DMS 273 treated with DMSO at 0.1 percent for 48 hours (cell line): ENCODE measurements around the gene SGMS1.

ENCODE experiments used
- DNase-seq: peaks from one replicate; lab custom pipeline; 2025; lab: John Stamatoyannopoulos, UW

The SGMS1 gene

DNA sequence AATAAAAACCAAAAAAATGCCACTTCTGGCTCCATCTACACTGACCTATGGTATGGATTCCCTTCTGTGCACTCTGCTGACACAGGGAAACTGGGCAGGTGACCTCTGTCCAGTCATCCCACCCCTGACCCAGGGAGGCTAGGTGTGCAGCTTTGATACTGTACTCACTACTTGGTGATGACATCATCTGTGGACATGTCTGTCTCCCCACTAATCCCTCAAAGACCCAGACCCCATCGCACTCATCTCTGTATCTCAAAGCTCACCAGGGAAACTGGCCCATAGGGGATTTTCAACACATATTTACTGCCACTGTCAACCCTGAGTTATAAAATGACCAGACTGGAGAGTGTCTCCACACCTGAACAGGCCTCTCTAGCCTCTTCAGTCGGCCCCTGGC, 10.6 kb downstream of the SGMS1 start:
- no peak for DNase-seq

DNA sequence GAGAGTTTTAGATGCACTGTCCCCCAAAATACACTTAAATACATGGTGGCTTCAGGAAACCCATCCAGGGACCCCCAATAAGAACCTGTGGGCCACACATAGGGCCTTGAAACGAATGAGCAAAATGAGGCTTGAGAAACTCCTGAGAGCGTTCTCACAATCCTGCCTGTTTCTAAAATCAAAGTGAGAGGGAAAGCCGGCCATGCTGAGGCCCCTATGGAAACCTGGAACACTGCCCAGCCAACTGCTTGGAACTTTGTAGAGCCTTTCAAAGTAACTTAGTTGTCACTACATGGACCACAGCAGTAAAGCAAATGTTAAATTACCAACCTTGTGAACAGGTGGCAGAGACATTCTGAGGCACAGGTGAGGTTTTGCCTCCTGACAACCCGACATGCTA, 13.4 kb downstream of the SGMS1 start:
- no peak for DNase-seq

DNA sequence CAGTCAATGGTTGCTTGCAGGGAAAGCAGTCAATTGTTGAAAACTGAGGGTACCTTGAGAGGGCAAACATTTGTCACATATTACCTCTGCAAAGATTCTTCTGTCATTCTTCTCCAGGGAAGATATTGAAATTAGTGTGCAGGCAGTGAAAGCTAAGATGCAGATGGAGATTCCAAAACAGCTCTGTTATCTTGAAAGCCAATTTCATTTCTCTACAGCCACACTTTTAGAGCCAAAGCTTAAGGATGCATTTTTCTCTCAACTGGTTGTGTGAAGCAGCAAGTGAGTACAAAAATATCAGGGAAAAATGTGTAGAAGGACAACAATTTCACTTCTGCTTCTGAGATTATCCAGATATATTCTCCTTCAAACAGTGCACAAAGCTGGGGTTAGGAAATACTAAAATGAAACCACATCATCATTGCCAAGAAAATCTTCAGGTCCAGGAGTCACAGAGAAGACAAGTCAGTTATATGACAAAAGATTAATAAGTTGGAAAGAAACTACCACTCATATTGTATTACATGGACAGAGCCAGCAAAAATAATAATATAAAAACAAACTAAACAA, 16.3 kb downstream of the SGMS1 start:
- DNase-seq, result no peak

DNA sequence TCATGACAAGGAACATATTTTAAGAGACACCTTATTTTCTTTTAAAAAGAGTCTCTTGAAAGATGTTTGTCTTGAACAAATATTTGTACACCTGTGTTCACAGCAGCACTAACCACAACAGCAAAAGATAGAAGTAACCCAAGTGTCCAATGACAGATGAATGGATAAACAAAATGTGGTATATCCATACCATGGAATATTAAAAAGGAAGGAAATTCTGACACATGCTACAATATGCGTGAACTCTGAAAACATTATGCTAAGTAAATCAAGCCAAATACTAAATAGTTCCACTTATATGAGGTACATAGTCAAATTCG, 17.8 kb downstream of the SGMS1 start:
- no peak for DNase-seq

DNA sequence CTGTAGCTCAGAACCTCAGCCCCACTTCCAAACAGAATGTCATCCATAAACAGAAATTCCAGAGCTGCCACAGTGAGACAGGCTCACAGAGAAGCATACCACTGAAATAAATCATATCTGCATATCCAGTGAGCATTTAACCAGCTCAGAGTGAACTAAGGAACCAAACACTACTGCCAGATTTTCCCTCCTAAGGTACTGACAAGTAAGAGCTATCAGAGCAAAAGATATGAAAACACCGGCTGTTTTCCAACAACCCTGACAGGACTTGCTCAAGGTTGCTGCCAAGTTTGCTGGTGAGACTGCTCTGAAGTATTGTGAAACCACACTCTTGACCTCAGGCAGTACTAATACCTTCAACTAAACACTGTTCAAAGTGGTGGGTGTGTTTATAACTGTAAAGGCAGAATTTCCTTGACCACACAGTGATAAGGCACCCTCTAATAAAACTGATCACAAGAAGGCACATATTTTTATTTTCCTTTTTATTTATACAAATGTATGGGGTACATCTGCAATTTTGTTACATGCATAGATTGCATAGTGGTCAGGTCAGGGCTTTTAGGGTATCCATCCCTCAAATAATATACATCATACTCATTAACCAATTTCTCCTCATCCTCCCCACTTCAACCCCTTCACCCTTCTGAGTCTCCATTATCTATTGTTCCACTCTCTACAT, 18.3 kb downstream of the SGMS1 start:
- DNase-seq, result peak; percentile 65

DNA sequence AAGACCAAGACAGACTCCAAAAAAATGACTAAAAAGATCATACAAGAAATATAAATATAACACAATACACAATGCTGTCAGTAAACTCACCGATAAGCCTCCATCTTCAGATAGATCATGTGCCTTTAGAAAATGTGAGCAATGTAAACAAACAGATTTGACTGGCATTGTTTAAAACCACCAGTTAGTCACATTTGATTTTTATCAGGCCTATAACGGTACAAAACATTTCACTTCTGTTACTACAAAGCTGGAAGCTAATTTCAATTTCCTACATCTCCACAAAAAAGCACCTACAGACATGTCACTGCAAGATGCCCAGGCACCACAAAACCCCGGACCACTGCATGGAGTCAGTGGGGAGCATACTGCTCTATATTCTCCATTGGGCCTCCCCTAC, 18.9 kb downstream of the SGMS1 start:
- DNase-seq, result no peak

DNA sequence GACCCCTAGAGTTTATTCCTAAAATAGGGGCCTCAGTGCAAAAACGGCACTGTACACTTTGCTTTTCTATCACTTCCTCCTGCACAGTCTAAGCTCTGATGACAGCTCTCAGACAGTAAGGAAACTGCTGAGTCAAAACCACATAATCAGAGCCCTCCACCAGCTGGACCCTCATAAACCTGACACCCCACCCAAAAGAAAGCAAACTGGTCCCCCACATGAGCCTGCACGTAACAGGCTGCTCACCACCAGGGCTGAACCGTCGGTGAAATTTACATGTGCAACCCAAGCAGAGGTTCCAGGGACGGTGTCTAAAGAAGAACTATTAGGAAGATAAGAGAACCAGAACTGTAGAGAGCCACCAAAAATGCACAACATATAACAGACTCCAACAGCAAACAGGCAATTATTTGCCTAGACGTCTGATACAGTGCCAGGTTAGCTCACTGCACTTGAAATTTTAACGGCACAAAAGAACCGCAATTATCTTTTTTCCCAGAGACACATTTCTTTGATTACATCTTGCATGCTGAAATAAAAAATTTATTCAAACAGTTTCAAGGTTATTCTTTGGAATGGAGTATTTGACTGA, 19.6 kb downstream of the SGMS1 start:
- peak; percentile 36 for DNase-seq

DNA sequence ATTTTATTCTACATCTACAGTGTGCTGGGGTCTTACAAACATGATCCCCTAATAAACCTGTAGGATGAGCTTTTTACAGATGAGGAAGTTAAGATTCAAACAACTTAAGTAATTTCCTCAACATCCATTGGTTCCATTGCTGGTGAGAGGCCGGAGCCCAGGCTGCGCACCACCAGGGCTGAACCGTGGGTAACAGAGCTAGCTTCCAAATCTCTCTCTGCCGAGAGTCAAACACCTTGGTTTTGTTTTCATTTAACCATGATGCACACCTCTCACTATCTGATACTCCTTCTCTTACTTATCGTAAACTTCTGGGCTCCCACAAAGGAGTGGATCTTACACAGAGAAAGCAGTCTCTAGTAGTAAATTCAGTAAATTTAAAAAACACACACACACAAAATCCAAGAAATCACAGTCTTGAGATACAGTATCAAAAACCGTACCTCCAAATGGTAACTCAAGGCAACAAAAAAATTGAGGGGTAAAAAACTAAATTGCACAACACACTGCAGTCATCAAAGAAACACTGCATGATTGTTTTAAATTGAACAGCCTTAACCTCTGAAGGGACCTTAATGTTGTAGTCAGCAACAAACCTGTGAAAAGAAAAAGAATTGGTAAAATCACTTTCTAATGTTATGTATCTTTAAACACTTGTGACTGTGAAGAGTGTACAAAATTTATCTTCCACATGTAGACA, 20.5 kb downstream of the SGMS1 start:
- no peak for DNase-seq

DNA sequence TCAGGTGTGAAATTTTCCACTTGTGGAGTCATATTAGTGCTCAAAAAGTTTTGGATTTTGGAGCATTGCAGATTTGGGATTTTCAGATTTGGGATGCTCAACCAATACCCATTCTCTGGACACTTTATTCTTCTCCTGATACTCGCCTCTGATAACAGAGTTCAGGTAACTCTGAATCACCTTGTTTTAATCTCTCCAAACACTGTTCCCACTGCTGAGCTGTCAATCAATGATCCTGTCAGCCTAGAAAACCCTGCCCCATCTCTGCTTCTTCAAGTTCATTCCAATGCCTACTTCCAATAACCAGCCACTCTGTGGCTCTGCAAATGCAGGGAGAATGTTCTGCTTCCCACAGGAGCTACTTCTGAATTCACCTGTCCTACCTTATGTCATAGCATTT, 21.8 kb downstream of the SGMS1 start:
- no peak for DNase-seq

DNA sequence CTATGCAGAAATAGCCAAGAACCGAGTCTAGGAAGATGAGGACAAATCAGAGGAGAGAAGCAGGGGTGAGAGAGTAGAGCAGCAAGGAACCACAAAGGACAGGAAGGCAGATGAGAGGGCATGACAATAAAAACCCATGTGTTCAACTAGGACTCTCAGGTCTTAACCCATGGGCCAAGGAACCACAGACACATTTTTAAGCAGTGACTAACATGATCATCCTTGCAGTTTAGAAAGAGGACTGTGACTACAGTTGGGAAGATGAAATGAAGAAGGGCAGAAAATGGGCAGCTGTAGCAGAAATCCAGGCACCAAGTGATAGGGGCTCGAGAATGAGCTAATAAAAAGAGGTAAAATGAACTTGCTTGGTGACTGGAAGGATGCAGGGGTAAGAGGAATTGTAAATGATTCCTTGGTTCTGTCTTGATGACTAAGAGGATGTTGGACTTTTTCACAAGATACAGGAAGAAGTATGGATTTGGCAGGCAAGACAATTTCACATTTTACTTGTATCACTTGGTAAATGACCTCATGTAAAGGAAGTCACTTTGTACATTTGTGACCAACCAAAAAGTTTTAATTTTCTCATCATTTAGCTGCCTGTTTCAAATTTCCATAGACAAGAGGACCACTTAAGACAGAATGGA, 22.8 kb downstream of the SGMS1 start:
- DNase-seq, result no peak

DNA sequence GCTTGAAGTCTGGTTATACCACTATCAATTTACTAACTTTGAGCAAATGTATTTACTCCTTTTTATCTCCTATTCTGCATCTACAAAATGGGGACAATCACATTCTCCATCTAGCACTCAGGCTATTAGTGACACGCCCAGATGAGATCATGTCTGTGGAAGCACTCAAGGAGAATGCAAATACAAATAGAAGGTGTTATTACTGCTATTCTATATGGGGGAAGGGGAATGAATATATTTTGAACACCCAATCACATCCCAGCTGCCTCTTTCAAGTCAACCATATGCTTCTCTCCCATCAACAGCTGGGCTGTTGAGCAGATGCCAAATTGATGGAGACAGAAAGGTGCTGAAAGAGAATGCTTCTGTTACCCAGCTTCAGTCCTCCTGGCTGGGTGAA, 23.5 kb downstream of the SGMS1 start:
- DNase-seq, result peak; percentile 80

DNA sequence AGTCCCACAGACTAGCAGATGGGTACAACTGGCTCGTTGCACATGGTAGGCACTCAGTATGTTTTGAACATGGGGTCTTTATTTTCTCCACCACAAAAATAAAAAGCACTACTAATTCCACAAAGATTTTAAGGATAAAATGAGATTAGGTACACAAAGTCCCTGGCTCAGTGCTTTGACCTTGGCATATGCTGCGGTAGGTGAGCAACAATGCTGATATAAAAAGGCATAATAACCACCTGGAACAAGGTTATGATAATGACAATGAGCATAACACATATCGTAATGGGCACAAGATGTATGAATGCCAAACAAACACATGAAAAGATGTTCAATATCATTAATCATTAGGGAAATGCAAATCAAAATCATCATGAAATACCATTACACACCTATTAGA, 26.9 kb downstream of the SGMS1 start:
- DNase-seq, result no peak

DNA sequence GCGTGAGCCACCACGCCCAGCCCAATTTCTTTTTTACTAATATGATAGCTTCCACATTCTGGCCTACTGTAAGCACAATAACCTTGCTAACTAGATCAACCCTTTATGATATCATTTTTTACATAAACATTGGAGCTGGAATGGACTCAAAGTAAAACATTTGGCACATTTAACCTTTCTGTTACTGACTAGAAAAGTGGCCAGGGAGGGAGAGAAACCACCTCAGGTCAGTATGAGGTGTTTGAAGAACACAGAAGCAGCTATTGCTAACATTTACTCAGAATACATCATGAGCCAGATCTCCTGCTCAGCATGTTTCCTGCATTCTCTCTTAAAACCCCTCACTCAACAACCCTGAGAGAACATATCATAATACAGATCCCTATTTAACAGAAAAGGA, 27.3 kb downstream of the SGMS1 start:
- DNase-seq, result no peak

DNA sequence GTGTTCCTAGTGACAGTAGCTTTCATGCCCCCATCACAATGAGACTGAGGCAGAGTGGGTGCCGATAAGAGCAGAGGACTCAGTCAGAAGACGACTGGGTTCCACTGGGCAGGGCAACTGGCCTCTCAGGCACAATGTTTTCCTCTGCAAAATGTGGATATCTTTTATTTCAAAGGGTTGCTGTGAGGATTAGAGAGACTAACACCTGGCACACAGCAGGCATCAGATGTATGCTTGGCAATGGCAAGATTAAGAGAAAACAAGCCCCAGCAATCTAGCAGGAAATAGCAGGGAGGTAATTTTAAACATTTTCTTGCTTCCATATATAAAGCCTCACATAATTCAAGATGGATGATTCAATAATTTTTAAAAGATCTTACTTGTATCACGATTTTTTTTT, 28.0 kb downstream of the SGMS1 start:
- DNase-seq, result no peak

DNA sequence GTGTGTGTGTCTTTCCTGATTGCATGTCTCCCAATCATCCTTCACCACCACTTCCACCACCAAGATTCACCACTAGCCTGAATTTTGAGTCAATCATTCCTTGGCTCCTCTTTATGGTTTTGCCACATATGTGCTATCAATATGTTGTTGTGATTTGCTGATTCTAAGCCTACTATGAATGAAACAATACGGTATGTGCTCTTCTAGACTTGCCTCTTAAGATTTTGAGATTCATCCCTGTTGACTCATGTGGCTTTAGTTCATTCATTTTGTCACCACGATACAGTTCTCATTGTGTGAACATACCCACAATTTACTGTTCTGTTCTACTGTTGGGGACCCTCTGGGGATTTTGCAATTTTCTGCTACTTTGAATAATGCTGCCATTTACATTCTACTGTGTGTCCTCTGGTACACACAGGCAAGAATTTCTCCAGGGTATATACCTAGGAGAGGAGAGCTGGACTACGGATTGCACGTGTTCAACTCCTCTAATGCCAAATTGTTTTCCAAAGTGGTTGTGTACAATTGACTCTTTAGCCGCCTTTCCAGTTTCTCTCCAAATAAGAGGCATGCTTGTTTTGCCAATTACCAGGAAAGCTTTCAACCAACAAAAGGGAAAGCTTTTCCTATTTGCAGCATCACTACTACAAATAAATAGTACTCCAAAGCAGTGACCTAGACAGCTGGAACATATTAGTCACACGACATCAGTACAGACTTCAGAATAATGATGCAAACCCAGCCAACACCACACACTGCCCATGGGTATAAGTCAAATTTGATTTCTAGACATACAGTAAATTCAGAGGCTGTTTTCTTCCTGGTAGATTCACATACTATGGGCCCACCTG, 30.0 kb downstream of the SGMS1 start:
- DNase-seq, result no peak

DNA sequence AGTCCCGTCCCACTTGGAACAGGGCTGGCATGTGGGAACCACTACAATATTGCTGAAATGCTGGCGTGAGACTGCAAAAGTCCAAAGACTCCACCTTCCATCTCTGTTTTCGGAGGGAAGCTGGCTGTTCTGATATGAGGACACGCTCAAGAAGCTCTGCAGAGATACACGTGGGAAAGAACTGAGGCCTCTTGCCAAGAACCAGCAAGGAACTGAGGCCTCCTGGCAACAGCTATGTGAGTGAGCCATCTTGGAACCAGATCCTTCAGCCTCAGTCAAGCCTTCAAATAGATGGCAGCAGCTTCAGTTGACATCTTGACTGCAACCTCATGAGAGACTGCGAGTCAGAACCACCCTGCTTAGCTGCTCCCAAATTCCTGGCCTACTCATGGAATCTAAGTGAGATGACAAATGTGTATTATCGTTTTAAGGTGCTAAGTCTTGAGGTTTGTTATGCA, 30.8 kb downstream of the SGMS1 start:
- no peak for DNase-seq

DNA sequence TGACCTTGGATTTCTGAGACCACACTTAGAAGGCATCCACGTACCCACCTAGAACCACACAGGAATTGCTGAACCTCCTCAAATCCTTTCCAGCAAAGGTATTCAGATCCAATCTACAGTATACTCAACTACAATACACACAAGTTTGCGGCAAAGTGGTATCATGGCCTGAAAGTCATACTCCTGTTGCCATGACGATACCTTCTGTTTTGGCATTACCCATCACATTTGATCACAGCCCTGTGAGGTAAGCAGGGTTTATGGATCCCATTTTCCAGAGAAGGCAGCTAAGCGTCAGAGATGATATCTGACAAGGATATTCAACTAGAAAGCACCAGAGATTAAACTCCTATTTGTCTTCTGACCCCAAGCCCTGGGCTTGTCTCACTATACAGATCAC, 32.8 kb downstream of the SGMS1 start:
- no peak for DNase-seq

DNA sequence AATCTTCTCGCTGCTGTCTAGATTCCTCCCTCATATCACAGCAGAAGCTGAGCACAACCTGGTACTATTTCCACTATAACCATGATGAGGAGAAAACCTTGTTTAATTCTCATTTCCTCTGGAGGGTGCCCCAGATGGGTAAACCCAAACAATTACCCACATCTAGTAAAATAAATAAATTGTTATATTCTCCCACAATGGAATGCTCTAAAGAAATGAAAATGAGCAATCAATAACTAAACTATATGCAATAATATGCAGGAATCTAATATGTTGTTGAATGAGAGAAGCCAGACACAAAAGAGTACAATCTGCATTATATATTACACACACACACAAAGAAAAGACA, 37.0 kb downstream of the SGMS1 start:
- no peak for DNase-seq

DNA sequence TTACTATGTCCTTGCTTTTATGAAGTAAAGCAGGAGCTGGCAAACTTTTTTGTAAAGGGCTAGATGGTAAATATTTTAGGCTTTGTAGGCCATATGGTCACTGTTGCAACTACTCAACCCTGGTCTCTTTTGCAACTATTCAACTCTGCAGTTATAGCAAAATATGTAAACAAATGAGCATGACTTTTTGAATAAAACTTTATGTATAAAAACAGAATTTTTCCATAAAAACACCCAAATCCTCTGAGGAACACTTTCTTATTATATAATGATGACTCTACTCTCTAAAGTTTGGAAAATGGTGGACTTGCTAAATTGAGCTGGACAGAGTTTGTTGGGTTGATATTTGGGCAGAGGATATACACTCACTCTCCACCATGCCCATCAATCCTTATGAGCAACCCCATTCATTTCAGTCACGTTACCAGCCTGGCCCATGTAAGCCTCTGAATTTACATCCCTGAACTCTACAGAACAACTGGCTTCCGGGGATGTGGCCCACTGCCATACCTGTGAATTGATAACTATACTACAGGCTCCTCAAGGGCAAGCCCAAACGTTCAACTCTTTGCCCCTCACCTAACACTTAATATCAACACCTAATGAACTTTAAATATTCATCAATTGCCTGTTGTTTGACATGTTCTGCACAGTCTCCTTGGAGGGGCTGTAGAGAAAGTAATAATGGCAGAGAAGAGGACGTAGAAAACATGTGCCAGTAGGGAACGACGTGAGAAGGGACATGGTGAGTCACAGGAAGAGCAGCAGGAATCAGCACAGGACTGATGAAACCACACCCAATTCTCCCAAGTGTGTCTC, 37.6 kb downstream of the SGMS1 start:
- no peak for DNase-seq

DNA sequence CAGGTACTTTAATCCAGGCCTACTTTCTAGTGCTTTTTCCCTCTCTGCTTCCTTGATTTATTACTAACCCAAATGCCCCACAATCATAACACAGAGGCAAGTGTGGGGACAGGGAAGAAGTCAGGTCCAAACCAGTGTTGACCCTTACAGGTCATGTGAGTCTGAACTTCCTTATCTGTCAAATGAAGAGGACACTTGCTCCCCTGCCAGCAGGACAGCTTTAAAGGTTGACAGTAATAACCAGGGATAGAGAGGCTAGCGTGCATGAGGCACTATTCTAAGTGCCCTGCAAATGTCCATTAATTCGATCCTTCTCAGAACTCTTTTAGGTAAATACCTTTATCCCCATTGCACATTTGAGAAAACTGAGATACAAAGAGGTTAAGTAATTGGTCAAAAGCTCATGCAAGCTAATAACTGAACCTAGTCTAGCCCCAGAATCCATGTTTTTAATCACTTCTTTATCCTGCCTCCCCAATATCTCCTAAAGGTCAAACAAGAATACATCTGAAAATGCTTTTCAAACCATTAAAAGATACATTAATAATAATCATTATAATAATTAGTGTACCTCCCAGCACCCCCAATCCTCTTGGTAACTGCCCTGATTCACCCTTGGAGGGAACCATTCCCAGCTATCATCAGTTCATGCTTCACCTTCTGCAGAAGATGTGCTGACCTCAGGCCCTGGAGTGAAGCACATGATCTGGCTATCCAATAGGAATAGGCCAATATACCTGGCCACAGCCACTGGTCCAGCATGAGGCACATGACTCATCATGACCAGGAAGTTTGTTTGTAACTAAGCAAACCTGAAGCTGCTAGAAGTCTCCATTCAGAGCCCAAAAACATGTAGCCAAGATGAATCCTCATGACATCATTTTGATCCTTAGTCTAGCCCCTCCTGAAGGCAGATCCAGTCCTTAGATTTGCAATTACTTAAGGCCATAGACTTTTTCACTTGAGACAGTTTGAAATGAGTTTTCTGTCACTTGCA, 40.7 kb downstream of the SGMS1 start:
- no peak for DNase-seq
